Colonic mucosa (tissue), 4 donors: Measurements from ENCODE around the gene C1QTNF8. TPM values are rescaled to one million over a fixed set of nuclear protein-coding genes. Genes with fewer than 3 reads are reported as not detected.

Source experiments
- DNase-seq: peaks from one replicate; pipeline ENCODE4 v3.0.0-alpha.2; 2020
- H3K27ac ChIP-seq: fragments of 200-600 bp; one replicate; pipeline ENCODE4 v1.8.0; 2021
- H3K27me3 ChIP-seq: fragments of 200-600 bp; one replicate; pipeline ENCODE4 v1.8.0; 2021
- H3K36me3 ChIP-seq: fragments of 200-600 bp; one replicate; pipeline ENCODE4 v1.8.0; 2021
- H3K4me1 ChIP-seq: fragments of 200-600 bp; one replicate; pipeline ENCODE4 v1.8.0; 2021; ENCODE audit warnings: mild to moderate bottlenecking
- H3K4me3 ChIP-seq: fragments of 200-600 bp; one replicate; pipeline ENCODE4 v1.8.0; 2021
- H3K9ac ChIP-seq, 2 donors: one replicate each; pipeline ENCODE4 v1.7.0; 2013; ENCODE audit warnings: control low read depth in 2 of 2, low read depth in 2 of 2, low read length in 2 of 2
- H3K9me3 ChIP-seq: fragments of 200-600 bp; one replicate; pipeline ENCODE4 v1.8.0; 2021
- CTCF ChIP-seq: fragments of 200-600 bp; IDR thresholded peaks from one replicate; pipeline ENCODE4 v1.8.0; 2022; ENCODE audit warnings: antibody characterized with exemption, mild to moderate bottlenecking
- intact Hi-C: fragments of 100-400 bp; cut with DNase I; formaldehyde crosslinking; loops from one replicate; pipeline ENCODE4 v1.14.1; 2022
- total RNA-seq, 2 donors: library from RNA; stranded (reverse); fragmentation: NEBNext Ultra II Directional in 1 of 2; extraction: Animal tissue kit (Norgen Biotek cat#: 25700) in 1 of 2; gene quantifications; one replicate each; pipeline ENCODE4 v1.2.1, GENCODE V29; 2021
- donor health status: healthy.
- donor health status: DM: no; HTN: no; CAD: no.
- donor health status: DM: no; HTN: no; CAD: no.

Gene C1QTNF8
- total RNA-seq, 2 donors from 2014 or later: not detected

- Histone ChIP-seq H3K4me3 (no peak overlapping the region), H3K9me3 (no peaks in the 10 kb centered on the region), H3K4me1 (no peaks in the 10 kb centered on the region), H3K27me3 (peaks cover 7% of the 10 kb centered on the region), H3K27ac (no peak overlapping the region), H3K36me3 (no peaks in the 10 kb centered on the region), H3K9ac (no peak overlapping the region)
- DNase-seq: no peak
- intact Hi-C loops: no loop called here
- TF ChIP-seq CTCF: no peak
These were observed 43.3 kb downstream of the C1QTNF8 start for GRCh38 chr16:1052721-1053120.

GRCh38 chr16:1051446-1051845 is 44.6 kb downstream of the C1QTNF8 start:
- Histone ChIP-seq H3K9ac (no peak overlapping the region), H3K4me3 (no peak overlapping the region), H3K27ac (no peak overlapping the region), H3K36me3 (no peaks in the 10 kb centered on the region), H3K9me3 (no peaks in the 10 kb centered on the region), H3K4me1 (no peaks in the 10 kb centered on the region), H3K27me3 (peaks cover 12% of the 10 kb centered on the region)
- DNase-seq: no peak
- intact Hi-C loops: no loop called here
- TF ChIP-seq CTCF: no peak

- H3K27me3 ChIP-seq: peaks cover 13% of the 10 kb centered on the region
- H3K9me3 ChIP-seq: no peaks in the 10 kb centered on the region
- intact Hi-C loops: no loop called here
- TF ChIP-seq CTCF: no peak
- H3K4me1 ChIP-seq: no peaks in the 10 kb centered on the region
- no peak overlapping the region for H3K4me3 ChIP-seq
- H3K9ac ChIP-seq: no peak overlapping the region
- H3K36me3 ChIP-seq: no peaks in the 10 kb centered on the region
- no peak for DNase-seq
- H3K27ac ChIP-seq: no peak overlapping the region
These were observed 45.1 kb downstream of the C1QTNF8 start for GRCh38 chr16:1050921-1051320.

- H3K27me3 ChIP-seq: peaks cover 13% of the 10 kb centered on the region
- no peaks in the 10 kb centered on the region for H3K9me3 ChIP-seq
- H3K4me3 ChIP-seq: no peak overlapping the region
- no peak overlapping the region for H3K27ac ChIP-seq
- DNase-seq: no peak
- H3K36me3 ChIP-seq: no peaks in the 10 kb centered on the region
- no peak overlapping the region for H3K9ac ChIP-seq
- TF ChIP-seq CTCF: no peak
- intact Hi-C loops: no loop called here
- H3K4me1 ChIP-seq: no peaks in the 10 kb centered on the region
These were observed 45.5 kb downstream of the C1QTNF8 start for GRCh38 chr16:1050516-1050915.

- H3K4me1 ChIP-seq: no peaks in the 10 kb centered on the region
- H3K4me3 ChIP-seq: no peak overlapping the region
- no peak for DNase-seq
- H3K36me3 ChIP-seq: no peaks in the 10 kb centered on the region
- peaks cover 15% of the 10 kb centered on the region for H3K27me3 ChIP-seq
- TF ChIP-seq CTCF: no peak
- intact Hi-C loops: no loop called here
- no peaks in the 10 kb centered on the region for H3K9me3 ChIP-seq
- H3K9ac ChIP-seq: no peak overlapping the region
- no peak overlapping the region for H3K27ac ChIP-seq
These were observed 46.1 kb downstream of the C1QTNF8 start for GRCh38 chr16:1049976-1050247.
